GM12878 (cell line): ENCODE measurements around the gene PSENEN. TPM values are rescaled to one million over a fixed set of nuclear protein-coding genes. Genes with fewer than 3 reads are reported as not detected.

Source experiments
- ATF7 ChIP-seq: fragments of 450-650 bp; IDR thresholded peaks from 2 replicates; pipeline ENCODE4 v1.6.1; 2016; ENCODE audit warnings: low read depth, mild to moderate bottlenecking
- BACH1 ChIP-seq: fragments of 450-650 bp; IDR thresholded peaks from 2 replicates; pipeline ENCODE4 v1.6.1; 2017; ENCODE audit warnings: mild to moderate bottlenecking, borderline replicate concordance
- CBFB ChIP-seq: IDR thresholded peaks from 2 replicates; pipeline ENCODE4 v1.6.1; 2016; ENCODE audit warnings: antibody characterized with exemption, low read depth
- CHD4 ChIP-seq: fragments of 200-600 bp; sonication (generic); IDR thresholded peaks from 2 replicates; pipeline ENCODE4 v1.6.1; 2016; ENCODE audit warnings: mild to moderate bottlenecking
- CTCF ChIP-seq, 3 experiments: IDR thresholded peaks in 2 of 3; conservative IDR thresholded peaks in 1 of 3; 2 replicates each; pipeline ENCODE4 v1.5.1; 2011; ENCODE audit warnings: low read depth in 3 of 3, low read length in 3 of 3, mild to moderate bottlenecking in 3 of 3, control low read depth in 2 of 3, moderate library complexity in 2 of 3, inconsistent platforms in 1 of 3, mixed read lengths in 1 of 3; ENCODE audit not compliant: control insufficient read depth in 2 of 3, insufficient read depth in 1 of 3; ENCODE audit errors: extremely low read depth in 1 of 3
- ESRRA ChIP-seq: IDR thresholded peaks from 2 replicates; pipeline ENCODE4 v1.6.1; 2012; ENCODE audit warnings: mild to moderate bottlenecking, low read length, improper control_type of control experiment
- FOXK2 ChIP-seq: fragments of 450-650 bp; IDR thresholded peaks from 2 replicates; pipeline ENCODE4 v1.6.1; 2017; ENCODE audit warnings: mild to moderate bottlenecking, moderate library complexity
- GATAD2B ChIP-seq: fragments of 450-650 bp; conservative IDR thresholded peaks from 2 replicates; pipeline ENCODE4 v1.6.1; 2017; ENCODE audit warnings: low read depth, mild to moderate bottlenecking, moderate library complexity
- HCFC1 ChIP-seq: fragments of 150-350 bp; IDR thresholded peaks from 2 replicates; pipeline ENCODE4 v1.6.1; 2014; ENCODE audit warnings: low read length
- MYB ChIP-seq: fragments of 150-350 bp; IDR thresholded peaks from 2 replicates; pipeline ENCODE4 v1.6.1; 2014; ENCODE audit warnings: mild to moderate bottlenecking, low read depth, low read length, borderline replicate concordance
- NR2F1 ChIP-seq: fragments of 450-650 bp; conservative IDR thresholded peaks from 2 replicates; pipeline ENCODE4 v1.6.1; 2017; ENCODE audit warnings: mild to moderate bottlenecking
- POLR2A ChIP-seq: IDR thresholded peaks from 2 replicates; pipeline ENCODE4 v1.6.1; 2011; ENCODE audit warnings: low read depth, mild to moderate bottlenecking, low read length
- RB1 ChIP-seq: fragments of 450-650 bp; formaldehyde crosslinking; IDR thresholded peaks from 2 replicates; pipeline ENCODE4 v1.6.1; 2017; ENCODE audit warnings: mild to moderate bottlenecking, borderline replicate concordance
- RBBP5 ChIP-seq: fragments of 200-600 bp; sonication (generic); conservative IDR thresholded peaks from 2 replicates; pipeline ENCODE4 v1.6.1; 2016
- SIN3A ChIP-seq: IDR thresholded peaks from 2 replicates; pipeline ENCODE4 v1.6.1; 2012; ENCODE audit warnings: low read depth, low read length, improper control_type of control experiment
- SMAD1 ChIP-seq: fragments of 450-650 bp; IDR thresholded peaks from 2 replicates; pipeline ENCODE4 v1.6.1; 2018; ENCODE audit warnings: mild to moderate bottlenecking, low read depth; ENCODE audit not compliant: partially characterized antibody
- SMARCA5 ChIP-seq: fragments of 450-650 bp; IDR thresholded peaks from 2 replicates; pipeline ENCODE4 v1.6.1; 2017; ENCODE audit warnings: mild to moderate bottlenecking
- SRF ChIP-seq, 2 experiments: IDR thresholded peaks; 2 replicates each; pipeline ENCODE4 v1.6.1; 2011; ENCODE audit warnings: low read depth in 2 of 2, low read length in 2 of 2, mild to moderate bottlenecking in 1 of 2, moderate library complexity in 1 of 2
- ZNF622 ChIP-seq: fragments of 450-650 bp; IDR thresholded peaks from 2 replicates; pipeline ENCODE4 v1.6.1; 2017; ENCODE audit warnings: mild to moderate bottlenecking, inconsistent platforms
- polyA plus RNA-seq, 11 experiments: library from polyadenylated mRNA; depleted of rRNA in 4 of 11; unstranded in 6 of 11; stranded (reverse) in 5 of 11; fragments of >200 nt; fragmentation: Nextera tagmentation in 4 of 11; fragmentation: Illumina TruSeq in 1 of 11; extraction: Ambion mirVana in 4 of 11; extraction: Trizol in 1 of 11; gene quantifications; 1 replicate in 1 of 11; 2 replicates in 10 of 11; pipeline versions ENCODE4 v1.2.1 to v1.2.3, GENCODE V29; 2011 to 2016; ENCODE audit warnings: inconsistent platforms in 2 of 11, missing spikeins in 2 of 11, low read depth in 1 of 11
- total RNA-seq, 4 experiments: library from RNA; depleted of rRNA in 3 of 4; stranded (reverse); fragments of >200 nt in 3 of 4; fragmentation: Illumina TruSeq in 1 of 4; extraction: Trizol in 1 of 4; gene quantifications; 2 replicates each; pipeline versions ENCODE4 v1.2.1 to v1.2.3, GENCODE V29; 2013 to 2021
- TF ChIP-seq, protein P1 (sequence below): fragments of 450-650 bp; IDR thresholded peaks from 2 replicates; pipeline ENCODE4 v1.6.1; 2018; ENCODE audit warnings: borderline replicate concordance, mild to moderate bottlenecking; ENCODE audit not compliant: partially characterized antibody
- TF ChIP-seq, protein P2 (sequence below): fragments of 450-650 bp; IDR thresholded peaks from 2 replicates; pipeline ENCODE4 v1.6.1; 2017; ENCODE audit warnings: mild to moderate bottlenecking
- TF ChIP-seq, protein P3 (sequence below): fragments of 450-650 bp; IDR thresholded peaks from 2 replicates; pipeline ENCODE4 v1.6.1; 2017; ENCODE audit warnings: mild to moderate bottlenecking, low read depth, inconsistent platforms; ENCODE audit not compliant: poor library complexity, severe bottlenecking

The PSENEN gene
- total and polyA plus RNA-seq, 10 of the 15 experiments (the other 5 are each of a cell fraction or from before 2014, with no cell fraction given) = 14.4 to 178 (median 43.5) TPM

DNA sequence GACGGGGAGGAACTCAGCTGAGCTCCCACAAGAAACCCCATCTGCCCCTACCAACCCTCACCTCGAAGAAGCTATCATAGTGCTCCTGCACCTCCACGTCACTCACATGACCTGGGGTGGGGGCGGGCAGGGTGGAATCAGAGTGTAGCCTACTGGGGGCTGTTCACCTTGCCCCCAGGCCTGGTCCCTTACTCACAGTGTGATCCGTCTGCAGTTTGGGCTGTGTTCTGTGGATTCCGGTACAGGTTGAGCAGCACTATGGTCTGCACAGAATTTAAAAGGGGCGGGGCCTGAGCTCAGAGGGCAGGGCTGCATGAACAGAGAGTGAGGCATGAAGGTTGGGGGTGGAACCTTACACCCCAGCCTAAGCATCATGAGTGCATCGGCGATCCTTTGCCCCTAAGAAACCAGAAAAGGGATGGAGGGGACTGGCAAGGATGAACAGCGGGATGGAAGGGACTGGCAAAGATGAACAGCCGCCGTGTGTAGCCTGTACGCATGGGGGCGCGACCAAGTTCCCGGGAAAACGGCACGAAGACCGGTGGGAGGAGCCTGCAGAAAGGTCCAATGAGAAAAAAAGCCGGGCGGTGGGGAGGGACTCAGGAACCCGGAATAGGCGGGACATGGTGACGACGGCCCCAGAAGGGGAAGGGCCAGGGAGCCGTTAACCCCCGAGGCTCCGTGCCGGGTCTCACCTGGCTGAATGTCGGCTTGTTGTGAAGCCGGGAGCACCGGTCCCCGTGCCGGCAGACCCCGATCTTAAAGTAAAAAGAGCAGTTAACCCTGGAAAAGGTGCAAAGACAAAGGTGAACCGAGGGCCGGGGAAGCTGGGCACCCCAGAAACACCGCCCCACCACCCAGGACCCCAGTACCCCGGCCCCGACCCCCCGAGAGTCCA is 772 bp upstream of the PSENEN start (continued):
- TF ChIP-seq CTCF (IDR thresholded peaks at IDR 0.05 in 2 of 3, conservative IDR thresholded peaks at IDR 0.05 in 1 of 3; ENCODE audit: control insufficient read depth in 2 of 3, extremely low read depth in 1 of 3, insufficient read depth in 1 of 3, low read depth in 3 of 3, low read length in 3 of 3) (peak; percentile 13 to 38 (median 24); a peak in 3 of 6 replicates), RB1 (peak; percentile 55; the same call in 1 of the 2 replicates), HCFC1 (no peak), SMARCA5 (no peak), ATF7 (no peak), ZNF622 (no peak), SRF (IDR thresholded peaks at IDR 0.05; ENCODE audit: low read depth in 2 of 2, low read length in 2 of 2) (no peak), CHD4 (no peak), GATAD2B (no peak), SMAD1 (peak; percentile 34), POLR2A (peak; percentile 79), ESRRA (no peak), MYB (no peak), FOXK2 (no peak), RBBP5 (peak; percentile 73; the same call in 1 of the 2 replicates), SIN3A (0 out of 2 replicates have a peak, but pooled peaks have one; percentile 10), CBFB (no peak), NR2F1 (no peak), BACH1 (no peak)
- TF ChIP-seq, protein P1, sequence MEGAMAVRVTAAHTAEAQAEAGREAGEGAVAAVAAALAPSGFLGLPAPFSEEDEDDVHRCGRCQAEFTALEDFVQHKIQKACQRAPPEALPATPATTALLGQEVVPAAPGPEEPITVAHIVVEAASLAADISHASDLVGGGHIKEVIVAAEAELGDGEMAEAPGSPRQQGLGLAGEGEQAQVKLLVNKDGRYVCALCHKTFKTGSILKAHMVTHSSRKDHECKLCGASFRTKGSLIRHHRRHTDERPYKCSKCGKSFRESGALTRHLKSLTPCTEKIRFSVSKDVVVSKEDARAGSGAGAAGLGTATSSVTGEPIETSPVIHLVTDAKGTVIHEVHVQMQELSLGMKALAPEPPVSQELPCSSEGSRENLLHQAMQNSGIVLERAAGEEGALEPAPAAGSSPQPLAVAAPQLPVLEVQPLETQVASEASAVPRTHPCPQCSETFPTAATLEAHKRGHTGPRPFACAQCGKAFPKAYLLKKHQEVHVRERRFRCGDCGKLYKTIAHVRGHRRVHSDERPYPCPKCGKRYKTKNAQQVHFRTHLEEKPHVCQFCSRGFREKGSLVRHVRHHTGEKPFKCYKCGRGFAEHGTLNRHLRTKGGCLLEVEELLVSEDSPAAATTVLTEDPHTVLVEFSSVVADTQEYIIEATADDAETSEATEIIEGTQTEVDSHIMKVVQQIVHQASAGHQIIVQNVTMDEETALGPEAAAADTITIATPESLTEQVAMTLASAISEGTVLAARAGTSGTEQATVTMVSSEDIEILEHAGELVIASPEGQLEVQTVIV = no peak
- TF ChIP-seq, protein P2, sequence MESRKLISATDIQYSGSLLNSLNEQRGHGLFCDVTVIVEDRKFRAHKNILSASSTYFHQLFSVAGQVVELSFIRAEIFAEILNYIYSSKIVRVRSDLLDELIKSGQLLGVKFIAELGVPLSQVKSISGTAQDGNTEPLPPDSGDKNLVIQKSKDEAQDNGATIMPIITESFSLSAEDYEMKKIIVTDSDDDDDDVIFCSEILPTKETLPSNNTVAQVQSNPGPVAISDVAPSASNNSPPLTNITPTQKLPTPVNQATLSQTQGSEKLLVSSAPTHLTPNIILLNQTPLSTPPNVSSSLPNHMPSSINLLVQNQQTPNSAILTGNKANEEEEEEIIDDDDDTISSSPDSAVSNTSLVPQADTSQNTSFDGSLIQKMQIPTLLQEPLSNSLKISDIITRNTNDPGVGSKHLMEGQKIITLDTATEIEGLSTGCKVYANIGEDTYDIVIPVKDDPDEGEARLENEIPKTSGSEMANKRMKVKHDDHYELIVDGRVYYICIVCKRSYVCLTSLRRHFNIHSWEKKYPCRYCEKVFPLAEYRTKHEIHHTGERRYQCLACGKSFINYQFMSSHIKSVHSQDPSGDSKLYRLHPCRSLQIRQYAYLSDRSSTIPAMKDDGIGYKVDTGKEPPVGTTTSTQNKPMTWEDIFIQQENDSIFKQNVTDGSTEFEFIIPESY = no peak
- TF ChIP-seq, protein P3, sequence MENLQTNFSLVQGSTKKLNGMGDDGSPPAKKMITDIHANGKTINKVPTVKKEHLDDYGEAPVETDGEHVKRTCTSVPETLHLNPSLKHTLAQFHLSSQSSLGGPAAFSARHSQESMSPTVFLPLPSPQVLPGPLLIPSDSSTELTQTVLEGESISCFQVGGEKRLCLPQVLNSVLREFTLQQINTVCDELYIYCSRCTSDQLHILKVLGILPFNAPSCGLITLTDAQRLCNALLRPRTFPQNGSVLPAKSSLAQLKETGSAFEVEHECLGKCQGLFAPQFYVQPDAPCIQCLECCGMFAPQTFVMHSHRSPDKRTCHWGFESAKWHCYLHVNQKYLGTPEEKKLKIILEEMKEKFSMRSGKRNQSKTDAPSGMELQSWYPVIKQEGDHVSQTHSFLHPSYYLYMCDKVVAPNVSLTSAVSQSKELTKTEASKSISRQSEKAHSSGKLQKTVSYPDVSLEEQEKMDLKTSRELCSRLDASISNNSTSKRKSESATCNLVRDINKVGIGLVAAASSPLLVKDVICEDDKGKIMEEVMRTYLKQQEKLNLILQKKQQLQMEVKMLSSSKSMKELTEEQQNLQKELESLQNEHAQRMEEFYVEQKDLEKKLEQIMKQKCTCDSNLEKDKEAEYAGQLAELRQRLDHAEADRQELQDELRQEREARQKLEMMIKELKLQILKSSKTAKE = no peak
